Ovary (tissue), 9 donors: ENCODE measurements around the gene NAGS. TPM values are rescaled to one million over a fixed set of nuclear protein-coding genes. Genes with fewer than 3 reads are reported as not detected.

Experiments
- DNase-seq, 5 donors: peaks; one replicate each; pipeline ENCODE4 v3.0.0-alpha.2; 2019 to 2020
- H3K27ac ChIP-seq, 2 donors: fragments of 200-600 bp; one replicate each; pipeline versions ENCODE4 v1.5.1 to v1.8.0; 2019 to 2022
- H3K27me3 ChIP-seq: fragments of 200-600 bp; one replicate; pipeline ENCODE4 v1.8.0; 2022
- H3K36me3 ChIP-seq: fragments of 200-600 bp; sonication (generic); one replicate; pipeline ENCODE4 v1.5.1; 2019
- H3K4me1 ChIP-seq: one replicate; pipeline ENCODE4 v1.8.1; 2013; ENCODE audit warnings: mild to moderate bottlenecking, moderate library complexity; ENCODE audit not compliant: insufficient read depth
- H3K4me3 ChIP-seq: fragments of 200-600 bp; sonication (generic); one replicate; pipeline ENCODE4 v1.5.1; 2017
- H3K9me3 ChIP-seq, 2 donors: fragments of 200-600 bp in 1 of 2; sonication (generic) in 1 of 2; one replicate each; pipeline versions ENCODE4 v1.5.1 to v1.8.1; 2013 to 2019; ENCODE audit warnings: mild to moderate bottlenecking in 1 of 2, moderate library complexity in 1 of 2
- EP300 ChIP-seq: sonication (generic); formaldehyde crosslinking; IDR thresholded peaks from one replicate; pipeline ENCODE4 v1.6.1; 2017; ENCODE audit warnings: antibody characterized with exemption
- POLR2A ChIP-seq: fragments of 450-650 bp; IDR thresholded peaks from one replicate; pipeline ENCODE4 v1.6.1; 2017; ENCODE audit warnings: antibody characterized with exemption, mild to moderate bottlenecking, moderate library complexity
- WGBS, 3 donors: extraction: QIAGEN DNeasy Blood & Tissue Kit in 1 of 3; methylation state at CpG; one replicate each; pipeline versions ENCODE4 v1.1.5 to v1.1.7; 2013 to 2017; 5-methylcytosine and 5-hydroxymethylcytosine counted together
- intact Hi-C, 4 donors: fragments of 100-400 bp; cut with DNase I; formaldehyde crosslinking; loops; one replicate each; pipeline versions ENCODE4 v1.11.0 to v1.15.1; 2022 to 2023
- polyA plus RNA-seq, 2 donors: library from polyadenylated mRNA; stranded (reverse); fragments of 200-250 nt in 1 of 2; fragments of 350-450 nt in 1 of 2; fragmentation: Illumina TruSeq in 1 of 2; extraction: RNeasy Lipid Tissue Mini Kit (QIAGEN cat#74804) in 1 of 2; gene quantifications; one replicate each; pipeline ENCODE4 v1.2.3, GENCODE V29; 2013 to 2014
- total RNA-seq, 7 donors: library from RNA; depleted of rRNA in 2 of 7; stranded (reverse); fragments of >200 nt in 2 of 7; fragmentation: NEBNext Ultra II Directional in 3 of 7; extraction: Animal tissue kit (Norgen Biotek cat#: 25700) in 3 of 7; gene quantifications; one replicate each; pipeline versions ENCODE4 v1.1.0 to v1.2.4, GENCODE V29; 2016 to 2023
- TF ChIP-seq, protein P1 (sequence below), 3 donors: fragments of 450-650 bp in 2 of 3; fragments of 200-600 bp in 1 of 3; IDR thresholded peaks; one replicate each; pipeline versions ENCODE4 v1.5.1 to v1.8.0; 2016 to 2022; ENCODE audit warnings: antibody characterized with exemption in 3 of 3, mild to moderate bottlenecking in 1 of 3
- donor health status: DM: no; HTN: no; CAD: no; lungs with moderate emphysema.
- donor health status: DM: no; HTN: no; CAD: no.
- donor health status: Bipolar disorder and iron deficiency.
- donor health status: DM: yes; HTN: yes; CAD: no.
- donor health status: DM: no; HTN: no; CAD: no.
- donor health status: DM: yes; HTN: yes; CAD: no.

NAGS gene
- total and polyA plus RNA-seq, 9 donors, result 0.33 to 1.7 (median 1.3) TPM

- Histone ChIP-seq H3K27ac (no peak overlapping the region), H3K27me3 (no peaks in the 10 kb centered on the region), H3K4me1 (no peaks in the 10 kb centered on the region), H3K9me3 (no peaks in the 10 kb centered on the region), H3K4me3 (no peak overlapping the region), H3K36me3 (no peaks in the 10 kb centered on the region)
- whole genome bisulfite sequencing, 3 donors, result 62 to 67% (median 62%) methylated on average over 9 of the region's 9 CpGs
- no peak for DNase-seq
- TF ChIP-seq, protein P1, sequence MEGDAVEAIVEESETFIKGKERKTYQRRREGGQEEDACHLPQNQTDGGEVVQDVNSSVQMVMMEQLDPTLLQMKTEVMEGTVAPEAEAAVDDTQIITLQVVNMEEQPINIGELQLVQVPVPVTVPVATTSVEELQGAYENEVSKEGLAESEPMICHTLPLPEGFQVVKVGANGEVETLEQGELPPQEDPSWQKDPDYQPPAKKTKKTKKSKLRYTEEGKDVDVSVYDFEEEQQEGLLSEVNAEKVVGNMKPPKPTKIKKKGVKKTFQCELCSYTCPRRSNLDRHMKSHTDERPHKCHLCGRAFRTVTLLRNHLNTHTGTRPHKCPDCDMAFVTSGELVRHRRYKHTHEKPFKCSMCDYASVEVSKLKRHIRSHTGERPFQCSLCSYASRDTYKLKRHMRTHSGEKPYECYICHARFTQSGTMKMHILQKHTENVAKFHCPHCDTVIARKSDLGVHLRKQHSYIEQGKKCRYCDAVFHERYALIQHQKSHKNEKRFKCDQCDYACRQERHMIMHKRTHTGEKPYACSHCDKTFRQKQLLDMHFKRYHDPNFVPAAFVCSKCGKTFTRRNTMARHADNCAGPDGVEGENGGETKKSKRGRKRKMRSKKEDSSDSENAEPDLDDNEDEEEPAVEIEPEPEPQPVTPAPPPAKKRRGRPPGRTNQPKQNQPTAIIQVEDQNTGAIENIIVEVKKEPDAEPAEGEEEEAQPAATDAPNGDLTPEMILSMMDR (IDR thresholded peaks at IDR 0.05), result no peak
- TF ChIP-seq POLR2A, result no peak
- TF ChIP-seq EP300, result no peak
- intact Hi-C loops, result no loop called here
Observed at GRCh38 chr17:43976963-43977837, 27.2 kb upstream of the NAGS start.

- Histone ChIP-seq H3K9me3 (no peaks in the 10 kb centered on the region), H3K27ac (no peak overlapping the region), H3K36me3 (no peaks in the 10 kb centered on the region), H3K27me3 (no peaks in the 10 kb centered on the region), H3K4me1 (no peaks in the 10 kb centered on the region), H3K4me3 (no peak overlapping the region)
- intact Hi-C loops, result no loop called here
- DNase-seq, result no peak
- WGBS, 3 donors, result 60 to 75% (median 61%) methylated on average over 2 of the region's 2 CpGs
- TF ChIP-seq, protein P1 (IDR thresholded peaks at IDR 0.05), result no peak
- TF ChIP-seq EP300 (no peak), POLR2A (no peak)
Observed at GRCh38 chr17:43978078-43978477, 26.3 kb upstream of the NAGS start.

GRCh38 chr17:43979011-43979410, 25.4 kb upstream of the NAGS start:
- TF ChIP-seq POLR2A (no peak), EP300 (no peak)
- TF ChIP-seq, protein P1 (IDR thresholded peaks at IDR 0.05), result no peak
- no peak for DNase-seq
- intact Hi-C loops, result no loop called here
- no peaks in the 10 kb centered on the region for H3K9me3 ChIP-seq
- H3K36me3 ChIP-seq, result no peaks in the 10 kb centered on the region
- no peaks in the 10 kb centered on the region for H3K27me3 ChIP-seq
- peaks cover 2% of the 10 kb centered on the region for H3K4me1 ChIP-seq
- H3K27ac ChIP-seq, result no peak overlapping the region
- WGBS, 3 donors, result 71 to 74% (median 73%) methylated on average over 7 of the region's 7 CpGs
- H3K4me3 ChIP-seq, result no peak overlapping the region

- Histone ChIP-seq H3K9me3 (no peaks in the 10 kb centered on the region), H3K27ac (no peak overlapping the region), H3K36me3 (no peaks in the 10 kb centered on the region), H3K4me3 (no peak overlapping the region), H3K4me1 (peaks cover 2% of the 10 kb centered on the region), H3K27me3 (no peaks in the 10 kb centered on the region)
- 70 to 78% (median 71%) methylated on average over 4 of the region's 4 CpGs for WGBS, 3 donors
- intact Hi-C loops, result no loop called here
- TF ChIP-seq, protein P1 (IDR thresholded peaks at IDR 0.05), result no peak
- DNase-seq, result no peak
Observed at GRCh38 chr17:43979671-43980070, 24.8 kb upstream of the NAGS start.
